ENCODE data around the gene OR4K14. TPM values are rescaled to one million over a fixed set of nuclear protein-coding genes. Genes with fewer than 3 reads are reported as not detected.

The OR4K14 gene
- total RNA-seq, 4 donors from 2014 or later = not detected

DNA sequence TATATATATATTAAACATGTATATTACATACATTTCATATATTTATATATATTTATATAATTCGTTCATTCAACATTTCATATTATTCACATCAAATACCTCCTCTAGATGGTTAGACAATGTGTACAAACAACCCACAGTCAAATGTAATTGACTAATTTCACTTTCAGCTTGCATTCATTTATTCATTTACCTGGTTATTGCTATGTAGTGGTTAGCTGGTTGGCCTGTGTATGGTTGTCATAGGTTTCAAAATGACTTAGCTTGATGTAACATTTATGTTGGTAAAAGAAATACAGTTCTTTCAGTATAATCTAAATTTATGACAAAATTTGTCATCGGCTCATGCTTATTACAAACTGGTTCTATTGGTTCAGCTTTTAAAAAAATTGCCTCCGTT is 16.3 kb upstream of the OR4K14 start:
- Histone ChIP-seq H3K27ac (no peak overlapping the region), H3K4me3 (no peak overlapping the region), H3K4me1 (no peaks in the 10 kb centered on the region), H3K36me3 (no peaks in the 10 kb centered on the region), H3K27me3 (no peaks in the 10 kb centered on the region), H3K9me3 (peaks cover 0 to 3% (median 0%) of the 10 kb centered on the region in 4 donors)
- TF ChIP-seq EP300 (IDR thresholded peaks at IDR 0.05) (no peak), POLR2A (IDR thresholded peaks at IDR 0.05) (no peak)
- TF ChIP-seq, protein P1, sequence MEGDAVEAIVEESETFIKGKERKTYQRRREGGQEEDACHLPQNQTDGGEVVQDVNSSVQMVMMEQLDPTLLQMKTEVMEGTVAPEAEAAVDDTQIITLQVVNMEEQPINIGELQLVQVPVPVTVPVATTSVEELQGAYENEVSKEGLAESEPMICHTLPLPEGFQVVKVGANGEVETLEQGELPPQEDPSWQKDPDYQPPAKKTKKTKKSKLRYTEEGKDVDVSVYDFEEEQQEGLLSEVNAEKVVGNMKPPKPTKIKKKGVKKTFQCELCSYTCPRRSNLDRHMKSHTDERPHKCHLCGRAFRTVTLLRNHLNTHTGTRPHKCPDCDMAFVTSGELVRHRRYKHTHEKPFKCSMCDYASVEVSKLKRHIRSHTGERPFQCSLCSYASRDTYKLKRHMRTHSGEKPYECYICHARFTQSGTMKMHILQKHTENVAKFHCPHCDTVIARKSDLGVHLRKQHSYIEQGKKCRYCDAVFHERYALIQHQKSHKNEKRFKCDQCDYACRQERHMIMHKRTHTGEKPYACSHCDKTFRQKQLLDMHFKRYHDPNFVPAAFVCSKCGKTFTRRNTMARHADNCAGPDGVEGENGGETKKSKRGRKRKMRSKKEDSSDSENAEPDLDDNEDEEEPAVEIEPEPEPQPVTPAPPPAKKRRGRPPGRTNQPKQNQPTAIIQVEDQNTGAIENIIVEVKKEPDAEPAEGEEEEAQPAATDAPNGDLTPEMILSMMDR (IDR thresholded peaks at IDR 0.05) = no peak
- 69 to 70% methylated on average over 3 of the region's 3 CpGs for WGBS, 2 donors
- DNase-seq (ENCODE audit: low spot score in 2 of 2) = no peak

DNA sequence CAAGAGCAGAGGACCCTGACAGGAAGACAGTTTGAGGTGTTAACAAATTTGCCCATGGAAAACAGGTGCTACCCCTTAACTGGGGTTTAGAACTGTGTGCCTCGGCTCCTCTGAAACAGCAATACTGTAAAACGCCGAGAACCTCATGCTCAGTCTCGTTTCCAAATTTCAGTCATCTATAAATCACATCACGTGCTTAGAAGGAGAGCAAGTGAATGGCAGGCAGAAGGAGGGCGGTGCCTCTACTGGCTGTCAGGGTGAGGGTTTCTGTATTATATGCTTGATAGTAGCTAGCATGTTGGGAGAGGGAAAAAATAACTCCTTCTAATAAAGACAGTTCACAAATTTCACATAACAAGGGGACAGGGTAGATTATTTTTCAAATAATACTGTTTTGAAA is 12.0 kb upstream of the OR4K14 start:
- no peak for TF ChIP-seq EP300 (IDR thresholded peaks at IDR 0.05)
- TF ChIP-seq, protein P1 (IDR thresholded peaks at IDR 0.05) = no peak
- no peak for TF ChIP-seq POLR2A (IDR thresholded peaks at IDR 0.05)
- WGBS, 2 donors = 69 to 78% methylated on average over 6 of the region's 6 CpGs
- no peaks in the 10 kb centered on the region for H3K36me3 ChIP-seq
- H3K4me1 ChIP-seq = no peaks in the 10 kb centered on the region
- no peak overlapping the region for H3K27ac ChIP-seq
- no peaks in the 10 kb centered on the region for H3K9me3 ChIP-seq
- H3K4me3 ChIP-seq = no peak overlapping the region
- no peaks in the 10 kb centered on the region for H3K27me3 ChIP-seq
- DNase-seq (ENCODE audit: low spot score in 2 of 2) = no peak

DNA sequence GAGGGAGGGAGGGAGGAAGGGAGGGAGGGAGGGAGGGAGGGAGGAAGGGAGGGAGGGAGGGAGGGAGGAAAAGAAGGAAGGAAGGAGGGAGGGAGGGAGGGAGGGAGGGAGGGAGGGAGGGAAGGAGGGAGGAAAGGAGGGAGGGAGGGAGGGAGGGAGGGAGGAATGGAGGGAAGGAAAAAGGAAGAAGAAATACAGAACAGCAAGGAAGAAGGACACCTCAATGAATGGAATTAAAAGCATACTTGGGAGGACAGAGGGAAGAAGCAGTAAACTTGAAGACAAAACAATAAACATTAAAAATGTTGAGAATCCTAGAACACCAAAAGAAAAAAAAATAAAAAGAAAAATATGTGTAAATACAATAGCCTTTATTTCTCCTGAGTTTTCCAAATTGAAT is 11.0 kb downstream of the OR4K14 start:
- TF ChIP-seq POLR2A (IDR thresholded peaks at IDR 0.05) = no peak
- no peak for TF ChIP-seq EP300 (IDR thresholded peaks at IDR 0.05)
- TF ChIP-seq, protein P1 (IDR thresholded peaks at IDR 0.05) = no peak
- H3K4me3 ChIP-seq = no peak overlapping the region
- peaks cover 0 to 9% (median 0%) of the 10 kb centered on the region in 4 donors for H3K9me3 ChIP-seq
- no peaks in the 10 kb centered on the region for H3K27me3 ChIP-seq
- H3K36me3 ChIP-seq = no peaks in the 10 kb centered on the region
- no peaks in the 10 kb centered on the region for H3K4me1 ChIP-seq
- no peak overlapping the region for H3K27ac ChIP-seq
- DNase-seq (ENCODE audit: low spot score in 2 of 2) = no peak

DNA sequence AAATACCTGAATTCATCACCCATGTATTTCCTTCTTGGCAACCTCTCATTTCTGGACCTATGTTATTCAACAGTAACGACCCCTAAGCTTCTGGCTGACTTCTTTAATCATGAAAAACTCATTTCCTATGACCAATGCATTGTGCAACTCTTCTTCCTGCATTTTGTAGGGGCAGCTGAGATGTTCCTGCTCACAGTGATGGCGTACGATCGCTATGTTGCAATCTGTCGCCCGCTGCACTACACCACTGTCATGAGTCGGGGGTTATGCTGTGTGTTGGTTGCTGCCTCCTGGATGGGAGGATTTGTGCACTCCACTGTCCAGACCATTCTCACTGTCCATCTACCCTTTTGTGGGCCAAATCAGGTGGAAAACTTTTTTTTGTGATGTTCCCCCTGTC is 16.8 kb downstream of the OR4K14 start:
- peaks cover 0 to 4% (median 0%) of the 10 kb centered on the region in 4 donors for H3K9me3 ChIP-seq
- whole genome bisulfite sequencing, 2 donors = 73 to 78% methylated on average over 7 of the region's 7 CpGs
- no peaks in the 10 kb centered on the region for H3K36me3 ChIP-seq
- H3K27ac ChIP-seq = no peak overlapping the region
- TF ChIP-seq, protein P1 (IDR thresholded peaks at IDR 0.05) = no peak
- H3K4me1 ChIP-seq = no peaks in the 10 kb centered on the region
- DNase-seq (ENCODE audit: low spot score in 2 of 2) = no peak
- H3K27me3 ChIP-seq = no peaks in the 10 kb centered on the region
- no peak overlapping the region for H3K4me3 ChIP-seq

DNA sequence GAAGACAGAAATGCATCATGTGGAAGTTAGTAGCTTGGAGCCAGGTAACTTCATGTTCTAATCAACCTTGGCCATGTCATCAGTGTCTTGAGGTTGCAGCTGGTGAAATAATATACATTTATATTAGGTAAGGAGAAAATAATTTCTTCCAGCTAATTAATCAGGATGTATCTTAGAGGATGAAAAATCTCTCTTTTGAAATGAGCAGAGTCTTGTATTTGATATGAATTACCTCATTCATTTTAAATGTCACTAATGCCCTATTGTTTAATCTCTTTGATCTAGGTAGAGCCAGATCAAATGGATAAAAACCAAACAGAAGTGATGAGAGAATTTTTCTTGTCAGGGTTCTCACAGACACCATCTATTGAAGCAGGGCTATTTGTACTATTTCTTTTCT is 17.2 kb downstream of the OR4K14 start, which contains the start of gene OR4Q2:
Gene OR4Q2, plus strand, starts transcription at position 301 of the 400 bp plus-strand sequence.
- H3K9me3 ChIP-seq = no peaks in the 10 kb centered on the region
- H3K27me3 ChIP-seq = no peaks in the 10 kb centered on the region
- DNase-seq (ENCODE audit: low spot score in 2 of 2) = no peak
- H3K27ac ChIP-seq = no peak within 1 kb of the TSS
- H3K4me3 ChIP-seq = no peak within 1 kb of the TSS
- TF ChIP-seq, protein P1 (IDR thresholded peaks at IDR 0.05) = no peak
- TF ChIP-seq POLR2A (IDR thresholded peaks at IDR 0.05) (no peak), EP300 (IDR thresholded peaks at IDR 0.05) (no peak)
- no peaks in the 10 kb centered on the region for H3K36me3 ChIP-seq
- H3K4me1 ChIP-seq = no peaks in the 10 kb centered on the region

Data from tibial nerve (tissue), 4 donors.